Cerebellar cortex (tissue), 1 donor: Measurements from ENCODE around the gene RARB.

ENCODE experiments used
- DNase-seq: peaks from one replicate; pipeline ENCODE4 v3.0.0-alpha.2; 2015; ENCODE audit warnings: low spot score

The RARB gene

DNA sequence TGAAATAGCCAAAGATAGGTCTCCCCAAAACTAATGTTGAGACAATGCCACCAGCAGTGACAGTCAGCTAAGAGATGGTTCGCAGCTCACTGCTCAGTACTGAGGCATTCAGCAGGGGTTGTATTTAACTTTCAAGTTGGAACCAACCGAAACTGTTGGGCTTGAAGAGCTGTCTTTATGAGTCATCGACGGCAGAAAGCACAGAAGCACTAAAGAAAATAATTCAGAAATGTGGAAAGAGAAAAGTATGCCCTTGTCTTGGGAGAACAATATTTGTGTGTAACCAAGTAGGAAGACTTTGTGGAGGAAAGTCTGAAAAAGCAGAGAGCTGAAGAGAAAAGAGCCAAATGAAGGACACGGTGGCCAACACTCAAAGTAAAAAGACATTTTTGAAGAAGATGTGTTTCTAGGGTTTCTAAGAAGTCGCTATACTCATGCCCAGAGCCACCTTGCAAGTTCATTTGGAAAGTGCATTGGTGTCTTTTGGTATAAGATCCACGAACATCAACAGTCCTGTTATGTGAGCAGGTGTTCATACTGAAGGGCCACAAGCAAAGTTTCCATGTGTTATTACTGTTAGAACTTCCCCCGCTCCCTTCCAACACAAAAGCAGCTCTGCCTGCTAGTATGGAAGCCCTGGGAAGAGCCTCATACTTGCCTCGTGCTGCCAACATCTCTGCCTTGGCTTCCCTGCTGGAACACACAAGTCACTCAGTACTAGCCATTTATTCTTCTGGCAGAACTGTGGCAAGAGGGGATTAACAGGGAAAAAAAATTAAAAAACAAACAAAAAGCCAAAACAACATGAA, 4.1 kb upstream of the RARB start:
- no peak for DNase-seq

DNA sequence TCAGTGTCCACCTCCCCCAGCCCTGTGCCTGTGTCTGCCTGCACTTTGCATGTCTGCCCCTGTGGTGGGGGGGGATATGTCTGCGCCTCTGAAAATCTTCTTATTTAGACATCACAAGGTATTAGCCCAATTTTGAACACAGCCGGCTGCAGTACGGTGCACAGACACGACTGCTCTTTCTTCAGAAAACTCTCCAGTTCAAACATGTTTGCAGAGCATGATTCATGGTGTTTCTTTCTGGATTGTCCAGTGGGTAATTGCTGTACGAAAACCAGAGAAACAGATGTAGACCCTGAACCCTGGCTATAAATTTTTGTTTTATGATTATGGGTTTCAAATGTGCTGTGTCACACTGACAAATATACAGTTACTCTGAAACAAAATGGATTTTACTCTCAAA, 3.4 kb upstream of the RARB start:
- DNase-seq = no peak

DNA sequence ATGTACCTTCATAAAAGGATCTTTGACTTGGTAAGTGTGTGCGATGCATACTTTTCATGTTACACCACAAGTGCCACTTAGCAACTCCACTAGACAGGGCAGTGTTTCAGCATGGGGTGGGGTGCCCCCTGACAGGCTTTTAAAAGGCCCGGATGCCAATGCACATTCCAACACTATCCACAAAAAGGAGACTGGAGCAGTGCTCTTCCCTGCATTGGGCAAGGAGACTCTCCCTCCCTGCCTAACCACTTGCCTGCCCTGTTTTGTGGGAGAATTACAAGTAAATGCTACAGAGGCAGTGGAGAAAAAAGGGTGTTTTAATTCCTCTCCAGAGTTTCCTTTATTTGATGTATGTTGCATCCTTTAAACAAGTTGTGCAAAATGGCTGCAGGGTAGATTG, 1.7 kb upstream of the RARB start:
- no peak for DNase-seq

DNA sequence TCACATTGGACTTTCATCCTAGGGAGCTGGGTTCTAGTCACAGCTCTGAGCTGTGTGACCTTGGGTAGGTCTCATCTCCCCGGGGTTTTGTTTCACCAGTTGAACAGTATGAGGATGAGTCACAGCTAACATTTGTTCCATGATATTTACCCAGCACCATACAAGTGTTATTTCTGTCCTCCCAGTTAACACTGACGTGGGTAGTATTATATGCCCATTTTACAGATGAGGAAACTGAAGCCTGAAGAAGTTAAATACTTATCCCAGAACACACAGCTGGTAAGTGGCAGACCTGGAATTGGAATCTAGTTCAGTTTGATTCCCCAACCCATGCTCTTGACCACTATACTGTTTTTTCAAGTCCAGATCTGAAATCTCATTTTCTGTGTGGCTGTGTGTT, 908 bp upstream of the RARB start:
- no peak for DNase-seq

DNA sequence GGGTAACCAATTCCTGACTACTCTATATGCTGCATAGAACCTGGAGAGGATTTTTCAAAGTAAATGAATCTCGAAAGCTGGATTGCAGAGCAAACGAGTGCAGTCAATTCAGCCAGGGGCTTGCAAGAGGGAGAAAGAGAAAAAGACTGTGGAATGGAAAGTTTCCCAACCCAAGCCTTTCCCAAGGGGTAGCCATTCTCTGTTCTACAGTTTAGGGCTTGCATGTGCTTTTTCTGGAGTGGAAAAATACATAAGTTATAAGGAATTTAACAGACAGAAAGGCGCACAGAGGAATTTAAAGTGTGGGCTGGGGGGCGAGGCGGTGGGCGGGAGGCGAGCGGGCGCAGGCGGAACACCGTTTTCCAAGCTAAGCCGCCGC, 511 bp upstream of the RARB start:
- DNase-seq = no peak

DNA sequence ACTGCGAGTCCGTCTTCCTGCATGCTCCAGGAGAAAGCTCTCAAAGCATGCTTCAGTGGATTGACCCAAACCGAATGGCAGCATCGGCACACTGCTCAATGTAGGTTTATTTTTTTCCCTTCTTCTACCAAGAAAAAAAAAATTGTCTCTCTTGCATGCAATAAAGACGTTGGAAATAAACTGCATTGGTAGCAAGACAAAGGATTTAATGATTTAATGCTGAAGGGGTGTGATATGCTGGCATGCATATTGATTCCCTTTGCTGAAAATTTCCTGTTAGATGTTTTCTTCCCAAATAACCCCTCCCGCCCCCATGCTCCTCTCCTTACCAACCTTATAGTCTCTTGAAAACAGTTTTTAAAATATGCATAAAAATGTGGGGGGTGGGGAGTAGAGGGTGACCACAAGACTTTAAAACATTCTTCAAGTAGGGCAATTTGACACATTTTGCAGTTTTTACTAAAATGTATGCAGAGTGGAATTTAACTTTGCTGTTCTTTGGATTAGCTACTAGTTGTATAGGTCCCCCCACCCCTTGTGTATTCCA, 799 bp downstream of the RARB start:
- no peak for DNase-seq

DNA sequence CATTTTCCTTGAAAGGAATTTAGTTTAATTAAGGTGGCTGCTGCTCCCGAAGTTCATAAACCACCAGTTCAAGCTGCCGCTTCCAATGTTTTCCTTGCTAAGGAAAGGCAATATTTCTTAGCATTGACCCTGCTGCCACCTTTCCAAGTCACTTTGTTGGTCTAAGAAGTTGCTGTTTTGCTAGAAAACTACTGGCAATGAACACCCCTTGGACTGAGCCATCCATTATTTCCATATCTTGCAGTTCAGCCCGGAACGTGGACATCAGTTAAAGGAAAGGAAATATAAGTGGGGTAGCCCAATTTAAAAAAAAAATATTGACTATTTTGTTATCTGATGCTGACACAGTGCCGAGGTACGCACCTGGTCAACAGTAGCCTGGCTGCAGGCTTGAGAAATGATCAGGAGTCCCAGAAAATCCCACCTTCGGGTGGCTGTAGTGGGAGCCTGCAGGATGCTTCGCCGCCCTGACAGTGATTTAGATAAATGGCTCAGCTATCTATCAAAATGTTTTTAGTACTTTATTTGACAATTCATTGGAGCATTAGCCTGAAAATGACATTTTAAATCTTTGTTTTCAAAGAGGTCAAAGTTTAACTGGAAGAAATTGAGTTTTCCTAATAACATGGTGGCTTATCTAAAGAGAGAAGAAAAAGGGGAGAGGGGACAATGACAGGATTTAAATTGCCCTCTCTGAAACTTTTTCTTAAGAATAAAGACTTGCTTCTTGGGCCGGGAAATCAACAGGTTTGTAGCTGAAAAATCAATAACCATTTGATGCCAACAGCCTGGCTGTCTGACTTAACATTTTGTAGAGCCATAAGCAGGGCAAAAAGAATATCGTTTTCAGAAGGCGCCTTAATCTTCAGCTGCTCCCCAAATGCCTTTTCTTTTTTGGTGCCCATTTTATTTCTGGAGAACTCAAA, 1.6 kb downstream of the RARB start:
- DNase-seq = no peak

DNA sequence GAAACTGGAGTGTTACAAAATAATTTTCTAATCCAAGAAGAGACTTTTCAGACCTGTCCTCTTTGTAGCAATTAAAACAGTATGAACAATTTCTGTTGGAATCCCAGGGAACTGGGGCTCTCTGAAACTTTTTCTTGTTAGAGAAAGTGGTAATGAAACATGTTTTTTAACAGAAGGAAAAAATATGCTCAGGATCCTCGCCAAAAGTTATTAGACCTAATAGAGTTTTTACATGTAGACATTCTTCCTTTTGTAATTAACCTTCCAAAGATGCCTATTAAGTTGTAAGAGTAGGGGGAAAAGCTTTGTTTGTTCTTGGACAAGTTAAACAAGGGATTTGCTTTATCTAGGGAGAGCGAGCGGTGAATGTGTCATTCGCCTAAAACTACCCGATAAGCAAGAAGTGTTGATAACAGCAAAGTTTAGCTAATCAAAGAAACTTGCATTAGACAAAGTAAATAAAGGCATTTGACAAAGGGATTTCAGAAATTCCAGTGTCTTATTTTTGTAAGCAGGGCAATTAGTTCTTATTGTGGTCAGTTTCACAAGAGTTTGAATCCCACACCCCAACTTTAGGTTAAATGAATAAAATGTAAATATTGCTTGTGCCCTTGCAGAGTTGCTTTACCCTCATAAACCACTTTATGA, 2.3 kb downstream of the RARB start:
- DNase-seq = no peak

DNA sequence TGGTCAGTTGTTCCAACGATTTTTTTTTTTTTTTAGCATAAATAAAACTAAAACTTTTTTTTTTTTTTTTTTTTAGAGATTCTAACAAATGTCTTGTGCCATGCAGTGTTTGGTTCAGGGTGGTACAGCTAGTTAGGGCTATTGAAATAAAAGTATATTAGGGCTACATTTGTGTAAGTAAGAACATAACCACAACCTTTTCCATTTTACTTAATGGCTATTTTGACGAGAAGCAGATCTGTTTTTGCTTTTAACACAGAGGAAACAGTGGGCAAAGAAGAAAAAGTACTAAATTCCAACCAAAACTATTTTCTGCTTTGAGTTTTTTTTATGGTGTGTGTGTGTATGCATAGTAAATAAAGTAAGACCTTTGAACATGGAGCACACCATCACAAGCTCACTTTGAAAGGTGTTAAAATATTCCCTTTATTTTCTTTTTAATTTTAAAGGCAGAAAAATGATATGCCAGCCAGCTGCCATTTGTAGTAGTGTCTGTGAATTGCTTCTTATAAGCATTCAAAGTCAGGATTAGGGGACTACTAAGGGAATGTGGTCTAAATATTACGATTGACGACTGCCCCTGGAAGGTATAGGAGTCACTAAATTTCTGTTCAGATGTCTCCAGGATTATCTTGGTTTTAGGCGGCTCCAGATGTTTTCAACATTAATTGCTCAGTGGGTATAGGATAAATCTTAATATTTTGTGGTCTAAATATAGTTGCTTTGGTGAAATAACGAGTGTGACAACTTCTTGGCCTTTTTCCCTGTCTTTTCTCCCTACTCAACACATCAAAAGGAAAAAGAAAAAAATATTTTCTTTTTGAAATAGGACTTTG, 3.1 kb downstream of the RARB start:
- no peak for DNase-seq

DNA sequence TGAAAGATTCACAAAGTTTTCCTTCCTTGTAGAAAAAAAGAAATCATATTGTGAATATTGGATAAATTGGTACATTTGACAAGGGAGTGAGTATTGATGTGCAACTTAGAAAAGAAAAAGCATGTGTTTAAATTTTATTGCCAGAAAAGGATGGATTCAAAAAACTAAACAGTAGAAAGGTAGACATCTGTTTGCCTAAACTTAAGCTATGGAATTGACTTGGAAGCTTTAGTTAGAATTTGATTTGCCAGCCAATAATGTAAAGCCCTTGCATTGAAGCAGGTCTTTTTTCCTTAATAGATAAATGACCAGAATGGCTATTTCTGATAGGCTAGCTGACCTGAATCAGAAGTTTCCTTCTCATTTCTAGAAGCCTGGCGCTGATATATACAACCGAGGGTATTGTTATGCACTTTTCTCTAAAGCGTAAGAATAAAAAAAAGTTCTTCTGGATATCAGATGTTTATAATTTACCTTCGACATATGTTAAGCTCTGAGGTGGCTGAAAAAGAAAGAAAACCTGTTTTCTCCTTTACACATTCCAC, 4.2 kb downstream of the RARB start:
- DNase-seq = no peak

DNA sequence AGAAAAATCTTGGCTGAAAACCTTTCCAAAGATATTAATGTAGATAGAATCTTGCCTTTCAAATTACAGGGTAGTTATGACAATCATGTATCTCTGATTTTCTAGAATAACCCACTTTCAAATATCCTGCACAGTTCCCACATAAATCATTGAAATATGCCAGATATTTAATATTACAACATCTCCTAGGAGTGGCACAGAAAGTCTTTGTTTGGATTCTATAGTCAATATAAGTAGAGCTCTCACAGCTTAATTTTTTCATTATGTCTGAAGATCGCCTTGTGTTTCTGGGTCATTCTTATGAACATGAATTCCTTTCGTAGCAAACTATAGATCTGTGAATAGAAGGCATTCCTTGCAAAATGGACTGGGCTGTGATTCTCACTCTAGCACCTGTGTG, 5.0 kb downstream of the RARB start:
- no peak for DNase-seq

DNA sequence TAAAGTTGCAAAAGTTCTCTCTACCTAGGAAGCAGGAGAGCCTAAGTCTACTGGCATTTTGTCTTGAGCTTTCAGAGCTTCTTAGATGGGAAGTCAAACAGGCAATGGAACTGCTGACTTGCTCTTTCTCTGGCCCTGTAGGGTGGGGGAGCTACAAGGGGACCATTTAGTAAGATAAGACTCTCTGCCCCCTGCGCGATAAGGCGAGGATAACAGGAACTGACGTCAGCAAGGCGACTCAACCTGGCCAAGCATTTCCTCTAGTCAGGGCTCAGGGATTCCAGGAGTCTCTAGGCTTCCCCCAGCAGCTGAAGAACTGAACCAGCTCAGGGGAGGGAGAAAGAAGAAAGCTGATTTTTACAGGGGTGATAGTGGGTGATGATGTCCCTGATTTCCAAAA, 5.8 kb downstream of the RARB start:
- DNase-seq = no peak

DNA sequence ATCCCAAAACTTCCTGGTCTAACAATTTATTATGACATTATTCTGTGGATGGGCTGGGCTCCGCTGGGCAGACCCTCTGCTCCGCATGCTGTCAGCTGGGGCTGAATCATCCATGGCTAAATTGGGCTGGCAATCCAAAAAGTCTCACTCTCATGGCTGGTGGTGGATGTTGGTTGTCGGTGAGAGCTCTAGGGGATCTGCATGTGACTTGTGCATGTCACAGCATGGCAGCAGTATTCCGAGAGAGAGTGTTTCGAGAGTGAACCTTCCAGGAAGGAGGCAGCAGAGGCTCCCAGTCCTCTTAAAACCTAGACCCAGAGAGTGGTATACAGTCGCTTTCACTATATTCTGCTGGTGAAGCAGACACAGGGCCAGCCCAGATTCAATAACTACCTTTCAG, 9.9 kb downstream of the RARB start:
- DNase-seq = no peak

DNA sequence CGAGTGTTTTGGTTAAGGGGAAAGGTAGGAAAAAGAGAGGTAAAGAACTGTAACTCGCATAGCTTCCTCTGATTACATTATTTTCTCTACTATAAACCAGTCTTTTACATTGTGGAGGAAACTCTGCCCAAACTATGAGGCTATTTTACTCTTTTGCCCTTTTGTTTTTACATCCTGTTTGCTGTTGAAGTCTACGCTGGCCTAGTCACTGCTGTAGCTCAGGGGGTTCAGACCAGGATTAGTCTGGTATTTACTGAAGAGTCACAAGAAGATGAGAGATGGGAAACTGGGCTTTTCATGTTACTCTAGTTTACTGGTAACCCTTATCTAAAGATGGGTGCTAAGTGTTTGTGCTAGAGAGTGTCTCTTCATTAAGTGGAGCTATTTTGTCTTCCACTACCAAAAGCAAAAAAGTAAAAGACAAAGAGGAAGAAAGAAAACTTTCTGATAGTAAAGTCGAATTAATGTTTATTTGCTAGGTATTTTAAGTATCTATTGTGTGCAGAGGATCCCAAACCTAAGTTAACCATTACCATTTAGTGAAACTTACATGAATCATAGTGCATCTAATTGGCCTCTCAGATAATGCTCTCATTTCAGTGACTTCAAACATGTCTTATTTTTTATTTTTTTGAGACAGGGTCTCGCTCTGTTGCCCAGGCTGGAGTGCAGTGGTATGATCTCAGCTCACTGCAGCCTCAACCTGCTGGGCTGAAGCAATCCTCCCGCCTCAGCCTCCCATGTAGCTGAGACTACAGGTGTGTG, 10.9 kb downstream of the RARB start:
- DNase-seq = no peak

DNA sequence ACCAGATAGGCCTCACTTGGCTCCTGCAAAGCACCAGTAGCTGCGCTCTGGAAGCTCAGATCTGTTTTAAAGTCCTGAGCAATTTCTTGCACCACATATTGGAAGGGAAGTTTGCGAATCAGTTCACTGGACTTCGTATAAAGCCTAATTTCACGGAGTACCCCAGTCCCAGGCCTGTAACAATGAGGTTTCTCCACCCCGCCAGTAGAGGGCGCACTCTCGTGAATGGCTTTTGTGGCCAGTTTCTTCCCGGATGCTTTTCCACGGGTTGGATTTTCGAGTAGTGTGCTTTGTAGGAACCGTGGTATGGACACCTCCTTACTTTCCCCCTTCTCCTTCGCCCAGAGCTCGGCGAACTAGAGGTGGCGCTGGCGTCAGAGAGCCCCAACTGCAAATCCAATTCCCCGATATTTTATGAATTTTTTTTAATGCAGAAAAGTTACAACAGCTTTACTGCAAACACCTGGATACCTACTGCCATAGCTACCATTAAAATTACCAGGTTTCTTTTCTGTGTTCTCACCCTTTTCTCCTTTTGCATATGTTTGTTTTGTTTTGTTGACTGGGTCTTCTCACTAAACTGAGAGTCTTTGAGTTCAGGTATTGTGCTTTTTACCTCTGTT, 13.3 kb downstream of the RARB start:
- no peak for DNase-seq

DNA sequence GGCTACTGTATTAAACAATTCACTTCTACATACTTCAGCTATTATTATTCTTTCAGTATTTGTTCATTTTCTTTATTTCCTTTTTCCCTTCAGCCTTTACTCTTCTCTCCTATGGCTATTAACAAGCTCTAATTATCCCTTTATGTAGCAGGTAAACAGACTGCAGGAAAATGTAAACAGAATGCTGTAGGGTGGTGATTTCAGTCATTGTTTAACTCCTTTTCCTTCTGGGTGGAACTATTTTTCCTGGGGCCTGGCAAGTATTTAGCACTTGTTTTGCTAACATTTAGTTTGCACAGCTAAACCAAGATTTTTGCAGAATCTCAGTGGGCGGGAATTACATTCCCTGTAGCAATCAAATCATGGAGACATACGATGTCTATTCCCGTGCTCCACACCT, 14.4 kb downstream of the RARB start:
- DNase-seq = no peak

DNA sequence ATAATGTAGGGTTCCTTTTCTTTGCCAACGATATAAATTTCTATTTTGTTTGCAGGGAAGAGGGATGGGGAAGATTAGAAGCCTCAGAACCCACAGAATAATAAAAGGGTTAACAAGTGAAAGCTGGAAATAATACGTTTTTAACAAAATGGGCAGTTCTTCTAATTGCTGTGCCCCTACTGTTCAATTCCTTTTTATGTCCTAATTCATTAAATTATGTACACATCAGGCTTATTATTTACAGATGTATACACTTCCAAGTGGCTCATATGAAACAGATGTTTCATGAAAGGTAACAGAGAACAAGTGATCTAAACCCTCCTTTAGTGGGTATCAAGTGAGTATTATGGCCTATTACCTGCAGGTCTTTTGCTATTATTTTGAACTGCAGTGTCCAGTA, 16.2 kb downstream of the RARB start:
- no peak for DNase-seq

DNA sequence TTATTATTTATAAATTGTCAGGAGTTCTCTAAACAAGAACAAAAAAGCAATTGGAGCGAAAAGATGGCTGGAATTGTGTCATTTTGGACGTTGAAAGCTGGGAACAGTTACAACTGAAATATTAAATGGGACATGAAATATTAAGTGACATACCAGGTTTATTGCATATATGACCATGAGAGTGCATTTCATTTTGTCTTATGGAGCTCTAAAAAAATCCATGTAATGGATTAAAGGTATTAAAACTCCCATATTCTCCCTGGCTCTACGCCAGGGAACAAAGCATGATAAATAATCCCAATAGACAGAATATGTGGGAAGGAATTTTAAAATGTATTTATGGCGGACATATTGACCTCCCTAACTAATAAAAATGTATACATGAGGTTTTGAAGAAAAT, 17.7 kb downstream of the RARB start:
- no peak for DNase-seq

DNA sequence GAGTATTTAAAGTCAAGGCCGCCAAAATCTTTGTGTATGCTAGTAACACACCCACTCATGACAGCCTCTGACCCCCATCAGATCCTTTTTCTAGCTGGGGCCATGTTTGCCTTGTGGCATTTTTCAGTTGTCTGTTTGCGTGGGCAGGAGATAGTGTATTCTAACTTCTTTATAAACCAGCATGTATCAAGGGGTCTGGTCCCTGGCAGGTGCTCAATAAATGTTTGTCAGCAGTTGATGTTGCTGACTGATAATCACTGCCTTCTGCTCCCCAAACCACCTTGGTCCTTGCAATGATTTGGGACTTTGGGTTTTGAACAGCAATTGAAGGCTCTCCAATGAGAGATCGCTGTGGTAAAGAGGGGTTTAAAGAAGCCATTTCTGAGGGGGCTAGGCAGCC, 19.2 kb downstream of the RARB start:
- no peak for DNase-seq

DNA sequence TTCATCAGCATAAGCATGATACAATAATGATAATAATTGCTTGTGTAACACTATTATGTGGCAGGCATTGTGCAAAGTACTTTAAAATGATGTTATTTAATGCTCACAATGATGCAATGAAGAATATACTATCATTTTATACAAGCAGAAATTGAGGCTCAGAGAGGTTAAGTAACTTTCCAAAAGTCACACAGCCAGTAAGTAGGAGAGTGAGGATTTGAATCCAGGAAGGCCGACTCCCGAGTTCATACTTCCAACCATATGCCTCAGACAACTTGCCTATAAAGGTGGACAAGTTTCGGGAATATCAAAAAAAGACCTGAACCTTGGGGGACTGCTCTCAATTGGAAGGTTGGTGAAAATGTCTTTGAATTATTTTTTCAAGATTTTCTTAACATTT, 19.9 kb downstream of the RARB start:
- DNase-seq = no peak
